Smooth muscle cell (in vitro differentiated cells): ENCODE data around the gene C1QTNF5. TPM values are rescaled to one million over a fixed set of nuclear protein-coding genes. Genes with fewer than 3 reads are reported as not detected.

Source experiments
- DNase-seq: peaks from one replicate; lab custom pipeline; 2025; ENCODE audit not compliant: unreplicated experiment; lab: John Stamatoyannopoulos, UW
- H2AFZ ChIP-seq: fragments of 200-600 bp; sonication (generic); 2 replicates; pipeline ENCODE4 v1.6.0; 2016; ENCODE audit warnings: antibody characterized with exemption, low read depth, mild to moderate bottlenecking
- H3F3A ChIP-seq: fragments of 200-600 bp; sonication (generic); 2 replicates; pipeline ENCODE4 v1.6.0; 2017; ENCODE audit warnings: antibody characterized with exemption, low read depth
- H3K27ac ChIP-seq: fragments of 200-600 bp; sonication (generic); 2 replicates; pipeline ENCODE4 v1.5.1; 2016; ENCODE audit warnings: low read depth, mild to moderate bottlenecking
- H3K27me3 ChIP-seq: fragments of 200-600 bp; sonication (generic); 2 replicates; pipeline ENCODE4 v1.6.1; 2016; ENCODE audit warnings: low read depth, mild to moderate bottlenecking
- H3K36me3 ChIP-seq: fragments of 200-600 bp; sonication (generic); 2 replicates; pipeline ENCODE4 v1.5.1; 2016; ENCODE audit warnings: low read depth
- H3K4me1 ChIP-seq: fragments of 200-600 bp; sonication (generic); 2 replicates; pipeline ENCODE4 v1.5.1; 2016; ENCODE audit warnings: low read depth
- H3K4me2 ChIP-seq: fragments of 200-600 bp; sonication (generic); 2 replicates; pipeline ENCODE4 v1.6.0; 2016; ENCODE audit warnings: mild to moderate bottlenecking
- H3K4me3 ChIP-seq: fragments of 200-600 bp; sonication (generic); 2 replicates; pipeline ENCODE4 v1.5.1; 2016; ENCODE audit warnings: mild to moderate bottlenecking
- H3K79me2 ChIP-seq: fragments of 200-600 bp; sonication (generic); 2 replicates; pipeline ENCODE4 v1.6.0; 2016; ENCODE audit warnings: low read depth, mild to moderate bottlenecking
- H3K9ac ChIP-seq: fragments of 200-600 bp; sonication (generic); 2 replicates; pipeline ENCODE4 v1.6.0; 2016; ENCODE audit warnings: low read depth
- H3K9me3 ChIP-seq: fragments of 200-600 bp; sonication (generic); replicated peaks from 2 replicates; pipeline ENCODE4 v1.5.1; 2016; ENCODE audit warnings: low read depth
- H4K20me1 ChIP-seq: fragments of 200-600 bp; sonication (generic); 2 replicates; pipeline ENCODE4 v1.6.0; 2016; ENCODE audit warnings: low read depth
- CTCF ChIP-seq: fragments of 200-600 bp; sonication (generic); IDR thresholded peaks from 2 replicates; pipeline ENCODE4 v1.5.1; 2017; ENCODE audit warnings: borderline replicate concordance, mild to moderate bottlenecking, antibody characterized with exemption; ENCODE audit not compliant: insufficient read depth, poor library complexity, severe bottlenecking
- WGBS: methylation state at CpG from one replicate; pipeline ENCODE4 v1.1.7; 2016; ENCODE audit warnings: low lambda C conversion rate; 5-methylcytosine and 5-hydroxymethylcytosine counted together
- polyA plus RNA-seq: library from polyadenylated mRNA; unstranded; fragments of >200 nt; fragmentation: Nextera tagmentation; extraction: Ambion mirVana; gene quantifications from 2 replicates; pipeline ENCODE4 v1.2.1, GENCODE V29; 2016
- total RNA-seq: library from RNA; depleted of rRNA; stranded (reverse); fragments of >200 nt; gene quantifications from 2 replicates; pipeline ENCODE4 v1.2.3, GENCODE V29; 2014

C1QTNF5 gene
- total and polyA plus RNA-seq, 2 experiments from 2014 or later: 7.0 to 7.2 TPM

- H3K79me2 ChIP-seq: no peaks in the 10 kb centered on the region
- H3K9ac ChIP-seq: peak overlapping the region; percentile 65
- WGBS: 5% methylated on average over 10 of the region's 10 CpGs
- no peaks in the 10 kb centered on the region for H4K20me1 ChIP-seq
- H3F3A ChIP-seq: no peaks in the 10 kb centered on the region
- no peak for DNase-seq
- H3K36me3 ChIP-seq: no peaks in the 10 kb centered on the region
- peaks cover 7% of the 10 kb centered on the region for H3K27me3 ChIP-seq
- peak overlapping the region; percentile 85 for H2AFZ ChIP-seq
- no peak overlapping the region for H3K27ac ChIP-seq
- no peaks in the 10 kb centered on the region for H3K9me3 ChIP-seq
- TF ChIP-seq CTCF: no peak
- H3K4me1 ChIP-seq: peaks cover 41% of the 10 kb centered on the region
- H3K4me3 ChIP-seq: peak overlapping the region; percentile 60
- peak overlapping the region; percentile 93 for H3K4me2 ChIP-seq
These were observed 40.1 kb upstream of the C1QTNF5 start for GRCh38 chr11:119380827-119381180.

GRCh38 chr11:119380160-119380826 lies 39.6 kb upstream of the C1QTNF5 start:
- Histone ChIP-seq H3K36me3 (no peaks in the 10 kb centered on the region), H3K4me1 (peaks cover 43% of the 10 kb centered on the region), H3K9ac (peak overlapping the region; percentile 65), H3K4me3 (peak overlapping the region; percentile 60), H3K27ac (no peak overlapping the region), H3K4me2 (peak overlapping the region; percentile 93), H3F3A (no peaks in the 10 kb centered on the region), H3K27me3 (peaks cover 7% of the 10 kb centered on the region), H4K20me1 (no peaks in the 10 kb centered on the region), H3K9me3 (no peaks in the 10 kb centered on the region), H2AFZ (no peak overlapping the region), H3K79me2 (no peaks in the 10 kb centered on the region)
- no peak for DNase-seq
- 74% methylated on average over 13 of the region's 13 CpGs for WGBS
- no peak for TF ChIP-seq CTCF

GRCh38 chr11:119378851-119379465 lies 38.3 kb upstream of the C1QTNF5 start:
- Histone ChIP-seq H3K4me3 (no peak overlapping the region), H4K20me1 (no peaks in the 10 kb centered on the region), H3F3A (no peaks in the 10 kb centered on the region), H3K9ac (no peak overlapping the region), H3K36me3 (no peaks in the 10 kb centered on the region), H3K4me1 (peaks cover 51% of the 10 kb centered on the region), H3K27ac (no peak overlapping the region), H2AFZ (no peak overlapping the region), H3K27me3 (peaks cover 7% of the 10 kb centered on the region), H3K79me2 (no peaks in the 10 kb centered on the region), H3K4me2 (no peak overlapping the region), H3K9me3 (no peaks in the 10 kb centered on the region)
- 47% methylated on average over 10 of the region's 10 CpGs for WGBS
- TF ChIP-seq CTCF: no peak
- DNase-seq: no peak
